Gastrocnemius medialis (tissue), 4 donors: ENCODE data around the gene CRTC2. TPM values are rescaled to one million over a fixed set of nuclear protein-coding genes. Genes with fewer than 3 reads are reported as not detected.

Source experiments
- ATAC-seq, 2 donors: fragments of 150-250 bp; one replicate each; pipeline ENCODE4 v1.9.1; 2016
- DNase-seq, 2 donors: peaks; one replicate each; pipeline ENCODE4 v3.0.0-alpha.2; 2019
- H3K27ac ChIP-seq, 4 donors: fragments of 200-600 bp; sonication (generic); 1 replicate in 1 of 4; 2 replicates in 3 of 4; pipeline ENCODE4 v1.5.1; 2016 to 2018; ENCODE audit warnings: mild to moderate bottlenecking in 2 of 4, moderate library complexity in 1 of 4
- H3K27me3 ChIP-seq, 3 donors: fragments of 200-600 bp; sonication (generic) in 2 of 3; 1 replicate in 1 of 3; 2 replicates in 2 of 3; pipeline versions ENCODE4 v1.5.1 to v1.6.0; 2016 to 2019; ENCODE audit warnings: mild to moderate bottlenecking in 1 of 3, moderate library complexity in 1 of 3
- H3K36me3 ChIP-seq, 2 donors: fragments of 200-600 bp; sonication (generic) in 1 of 2; one replicate each; pipeline ENCODE4 v1.5.1; 2017 to 2018
- H3K4me1 ChIP-seq, 2 donors: fragments of 200-600 bp; sonication (generic) in 1 of 2; one replicate each; pipeline ENCODE4 v1.5.1; 2016 to 2017; ENCODE audit warnings: mild to moderate bottlenecking in 2 of 2
- H3K4me3 ChIP-seq, 4 donors: fragments of 200-600 bp; sonication (generic) in 3 of 4; 1 replicate in 1 of 4; 2 replicates in 3 of 4; pipeline ENCODE4 v1.5.1; 2016 to 2019; ENCODE audit warnings: mild to moderate bottlenecking in 2 of 4
- H3K9me3 ChIP-seq, 3 donors: fragments of 200-600 bp; sonication (generic) in 2 of 3; 1 replicate in 1 of 3; 2 replicates in 2 of 3; pipeline ENCODE4 v1.5.1; 2016 to 2019
- CTCF ChIP-seq, 5 experiments: fragments of 450-650 bp in 3 of 5; fragments of 200-600 bp in 2 of 5; sonication (generic) in 2 of 5; IDR thresholded peaks in 4 of 5; conservative IDR thresholded peaks in 1 of 5; 1 replicate in 4 of 5; 2 replicates in 1 of 5; pipeline ENCODE4 v1.5.1; 2016 to 2019; ENCODE audit warnings: antibody characterized with exemption in 5 of 5, mild to moderate bottlenecking in 3 of 5, moderate library complexity in 3 of 5
- POLR2A ChIP-seq, 2 donors: fragments of 450-650 bp; IDR thresholded peaks; one replicate each; pipeline ENCODE4 v1.6.1; 2017; ENCODE audit warnings: antibody characterized with exemption in 2 of 2, mild to moderate bottlenecking in 2 of 2, moderate library complexity in 2 of 2
- in situ Hi-C, 4 donors: fragments of 200-750 bp; cut with MboI; loops; one replicate each; pipeline versions ENCODE4 v1.15.0 to v1.8.0; 2017; ENCODE audit warnings: low sequenced_read_pairs in 4 of 4
- intact Hi-C: fragments of 100-400 bp; cut with DNase I; formaldehyde crosslinking; loops from one replicate; pipeline ENCODE4 v1.15.1; 2023; ENCODE audit warnings: low total_unique reads
- total RNA-seq, 4 donors: library from RNA; depleted of rRNA; stranded (reverse); fragments of >200 nt; gene quantifications; one replicate each; pipeline versions ENCODE4 v1.1.0 to v1.2.3, GENCODE V29; 2016

CRTC2 gene
- total RNA-seq, 4 donors from 2014 or later: 17.4 to 27.1 (median 23.3) TPM

GRCh38 chr1:153945795-153946621, 12.4 kb downstream of the CRTC2 start:
- H3K4me3 ChIP-seq: peak overlapping the region; percentile 70 to 90 (median 78)
- in situ Hi-C loops (loop anchor here in 2 of 4 donors (5.0 to 10.0 kb wide), 2 partner anchors 41 to 151 kb away; partner anchors contain the start of gene RAB13 (in 1 of the 2)), intact Hi-C loops (loop anchor here (1.0 kb wide), 4 partner anchors 12 to 149 kb away; partner anchors contain the start of genes CRTC2 and RAB13)

GRCh38 chr1:153945131-153945794, 13.1 kb downstream of the CRTC2 start:
- intact Hi-C loops (no loop called here), in situ Hi-C loops (loop anchor here in 2 of 4 donors (5.0 to 10.0 kb wide), 2 partner anchors 42 to 150 kb away; partner anchors contain the start of gene RAB13 (in 1 of the 2))
- Histone ChIP-seq H3K4me3 (peak overlapping the region; percentile 70 to 90 (median 78)), H3K27ac (peak overlapping the region; percentile 98 to 99 (median 98)), H3K27me3 (no peaks in the 10 kb centered on the region), H3K4me1 (peaks cover 15 to 31% of the 10 kb centered on the region in 2 donors), H3K36me3 (peaks cover 0 to 49% of the 10 kb centered on the region in 2 donors), H3K9me3 (no peaks in the 10 kb centered on the region)
- DNase-seq (peak; percentile 80 to 90), ATAC-seq (peak; percentile 74 to 79)
- TF ChIP-seq CTCF (IDR thresholded peaks at IDR 0.05 in 4 of 5, conservative IDR thresholded peaks at IDR 0.05 in 1 of 5) (no peak), POLR2A (IDR thresholded peaks at IDR 0.05) (peak in 1 of 2 donors; percentile 72)

More at GRCh38 chr1:153945795-153946621, 12.4 kb downstream of the CRTC2 start:
- TF ChIP-seq POLR2A (IDR thresholded peaks at IDR 0.05) (peak; percentile 76 to 86), CTCF (IDR thresholded peaks at IDR 0.05 in 4 of 5, conservative IDR thresholded peaks at IDR 0.05 in 1 of 5) (no peak)
- peaks cover 15 to 31% of the 10 kb centered on the region in 2 donors for H3K4me1 ChIP-seq
- no peaks in the 10 kb centered on the region for H3K27me3 ChIP-seq
- ATAC-seq (peak; percentile 74 to 83), DNase-seq (peak; percentile 84)
- H3K36me3 ChIP-seq: peaks cover 0 to 51% of the 10 kb centered on the region in 2 donors
- no peaks in the 10 kb centered on the region for H3K9me3 ChIP-seq
- H3K27ac ChIP-seq: peak overlapping the region; percentile 98 to 99 (median 98)

GRCh38 chr1:153944827-153945117, 13.6 kb downstream of the CRTC2 start:
- peaks cover 0 to 45% of the 10 kb centered on the region in 2 donors for H3K36me3 ChIP-seq
- no peaks in the 10 kb centered on the region for H3K27me3 ChIP-seq
- peak overlapping the region; percentile 98 to 99 (median 98) for H3K27ac ChIP-seq
- intact Hi-C loops: no loop called here
- TF ChIP-seq POLR2A (IDR thresholded peaks at IDR 0.05): no peak
- TF ChIP-seq CTCF (IDR thresholded peaks at IDR 0.05 in 4 of 5, conservative IDR thresholded peaks at IDR 0.05 in 1 of 5): no peak
- ATAC-seq (no peak), DNase-seq (no peak)
- H3K9me3 ChIP-seq: no peaks in the 10 kb centered on the region
- H3K4me1 ChIP-seq: peaks cover 15 to 31% of the 10 kb centered on the region in 2 donors
- H3K4me3 ChIP-seq: peak overlapping the region; percentile 70 to 90 (median 78)
- in situ Hi-C loops: loop anchor here in 2 of 4 donors (5.0 to 10.0 kb wide), 2 partner anchors 43 to 150 kb away; partner anchors contain the start of gene RAB13 (in 1 of the 2)

GRCh38 chr1:153944005-153944826, 14.2 kb downstream of the CRTC2 start:
- Histone ChIP-seq H3K27me3 (no peaks in the 10 kb centered on the region), H3K36me3 (peaks cover 0 to 44% of the 10 kb centered on the region in 2 donors), H3K27ac (peak overlapping the region; percentile 98 to 99 (median 98)), H3K9me3 (no peaks in the 10 kb centered on the region), H3K4me3 (peak overlapping the region in 2 of 4 donors; percentile 70 to 81), H3K4me1 (peaks cover 15 to 31% of the 10 kb centered on the region in 2 donors)
- intact Hi-C loops (no loop called here), in situ Hi-C loops (loop anchor here in 1 of 4 donors (10.0 kb wide), 1 partner anchor 149 kb away; no protein-coding TSS in a partner anchor)
- ATAC-seq: no peak
- DNase-seq: no peak
- TF ChIP-seq CTCF (IDR thresholded peaks at IDR 0.05 in 4 of 5, conservative IDR thresholded peaks at IDR 0.05 in 1 of 5) (no peak), POLR2A (IDR thresholded peaks at IDR 0.05) (no peak)
